NT2/D1 (cell line): ENCODE data around the gene PIM3.

ENCODE experiments used
- SUZ12 ChIP-seq: IDR thresholded peaks from 2 replicates; pipeline ENCODE4 v1.6.1; 2011; ENCODE audit not compliant: insufficient read length, insufficient read depth; ENCODE audit errors: extremely low read depth
- YY1 ChIP-seq: IDR thresholded peaks from 2 replicates; pipeline ENCODE4 v1.6.1; 2011; ENCODE audit not compliant: insufficient read length, insufficient read depth
- ZNF274 ChIP-seq: IDR thresholded peaks from 2 replicates; pipeline ENCODE4 v1.6.1; 2011; ENCODE audit warnings: mild to moderate bottlenecking, low read depth, low read length

DNA sequence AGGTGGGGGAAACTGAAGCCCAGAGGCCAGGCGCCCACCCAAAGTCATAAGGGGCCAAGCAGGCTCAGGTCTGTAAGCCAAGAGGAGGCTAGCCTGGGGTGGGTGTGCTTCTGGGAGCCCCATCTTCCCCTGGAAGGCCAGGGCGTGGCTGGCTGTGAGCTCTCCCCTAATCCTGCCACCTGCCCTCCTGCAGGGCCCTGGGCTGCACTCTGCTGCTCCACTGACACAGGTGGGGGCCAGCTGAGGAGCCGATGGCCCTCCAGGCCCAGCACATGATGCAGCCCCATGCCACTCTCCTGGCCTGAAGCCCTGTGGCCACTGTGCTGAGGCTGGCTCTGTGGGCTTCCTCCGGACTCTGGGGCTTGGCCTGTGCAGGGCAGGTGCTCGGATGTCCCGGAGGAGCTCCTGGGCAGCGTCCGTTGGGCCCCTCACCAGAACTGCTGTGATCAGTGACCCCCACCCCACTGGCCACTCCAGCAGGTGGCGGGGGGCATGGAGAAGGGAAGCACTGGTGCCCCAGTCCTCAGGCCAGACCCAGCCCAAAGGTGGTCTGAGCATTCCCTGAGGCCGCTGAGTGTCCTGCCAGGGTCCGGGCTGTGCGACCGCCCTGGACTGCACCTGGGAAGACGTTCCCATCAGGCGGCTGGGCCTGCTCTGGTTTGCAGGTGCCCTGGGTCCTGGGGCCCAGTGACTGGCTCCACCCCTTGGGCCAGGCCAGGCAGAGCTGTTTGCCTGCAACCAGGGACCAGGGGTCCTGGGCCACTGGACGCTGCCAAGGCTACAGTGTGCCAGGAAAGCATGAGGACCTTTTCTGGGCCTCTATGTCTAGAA is 8.5 kb downstream of the PIM3 start:
- TF ChIP-seq ZNF274 (no peak), YY1 (no peak), SUZ12 (no peak)
